ENCODE measurements around the gene FOLR1. TPM values are rescaled to one million over a fixed set of nuclear protein-coding genes. Genes with fewer than 3 reads are reported as not detected.
"Not testable (repeated sequence)": the region's sequence is repeated elsewhere in the genome, so short reads cannot be mapped to it uniquely, and the experiment has no call there.

The FOLR1 gene
- total and polyA plus RNA-seq, 2 of the 4 experiments (the other 2 are of a cell fraction), result 0.24 TPM; not detected in 1

DNA sequence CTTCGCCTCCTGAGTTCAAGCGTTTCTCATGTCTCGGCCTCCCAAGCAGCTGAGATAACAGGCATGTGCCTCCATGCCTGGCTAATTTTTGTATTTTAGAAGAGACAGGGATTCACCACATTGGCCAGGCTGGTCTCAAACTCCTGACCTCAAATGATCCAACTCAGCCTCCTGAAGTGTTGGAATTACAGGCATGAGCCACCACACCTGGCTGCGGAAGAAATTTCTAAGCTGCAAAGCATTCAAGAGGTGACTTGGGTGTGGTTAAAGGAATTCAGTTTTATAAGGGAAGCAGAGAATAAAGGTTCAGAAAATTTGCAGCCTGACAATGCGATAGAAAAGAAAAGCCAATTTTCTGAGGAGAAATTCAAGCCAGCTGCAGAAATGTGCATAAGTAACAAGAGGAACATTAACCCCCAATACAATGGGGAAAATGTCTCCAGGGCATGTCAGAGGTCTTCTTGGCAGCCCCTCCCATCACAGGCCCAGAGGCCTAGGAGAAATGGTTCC lies 22.8 kb upstream of the FOLR1 start:
- H2AK9ac ChIP-seq (replicated peaks; ENCODE audit: low read depth, low read length, poor library complexity); H3K4me1 ChIP-seq (ENCODE audit: control insufficient read depth, insufficient read depth, low read length); H3K27ac ChIP-seq (ENCODE audit: insufficient read depth, low read length); H3K9me3 ChIP-seq (ENCODE audit: control insufficient read depth, insufficient read depth, low read length); H3K79me1 ChIP-seq (ENCODE audit: low read depth in 1 of 2, low read length in 2 of 2); POLR2A ChIA-PET (ENCODE audit: unreplicated experiment); in situ Hi-C loops (cut with MboI; ENCODE audit: low sequenced_read_pairs); H4K8ac ChIP-seq (ENCODE audit: low read depth in 2 of 2, low read length in 2 of 2); BruUV-seq (replicated peaks); H2BK20ac ChIP-seq (ENCODE audit: low read depth, low read length); H3K18ac ChIP-seq (ENCODE audit: low read depth, low read length); H4K91ac ChIP-seq (ENCODE audit: insufficient read depth, low read depth, low read length); DNase-seq; H3K14ac ChIP-seq (replicated peaks; ENCODE audit: low read depth, low read length); CTCF ChIA-PET; H3K4ac ChIP-seq (ENCODE audit: low read depth, low read length); H2BK120ac ChIP-seq (ENCODE audit: low read depth, low read length); H2AK5ac ChIP-seq (ENCODE audit: low read depth, low read length); H3K23ac ChIP-seq (ENCODE audit: low read depth, low read length); H4K5ac ChIP-seq (ENCODE audit: low read depth, low read length); H2BK5ac ChIP-seq (ENCODE audit: low read depth, low read length, poor library complexity, severe bottlenecking); H3K4me3 ChIP-seq (ENCODE audit: insufficient read depth, low read depth, low read length); intact Hi-C loops (cut with micrococcal nuclease); H3K36me3 ChIP-seq (ENCODE audit: control insufficient read depth, insufficient read depth, low read length); H3K4me2 ChIP-seq (ENCODE audit: low read depth, low read length); H3K9ac ChIP-seq (ENCODE audit: low read depth, low read length); H3K9me1 ChIP-seq (ENCODE audit: insufficient read depth, low read length); H2BK15ac ChIP-seq (ENCODE audit: low read depth, low read length); H4K20me1 ChIP-seq (ENCODE audit: insufficient read depth, low read length); dilution Hi-C loops (cut with HindIII; ENCODE audit: low sequenced_read_pairs, unreplicated experiment); ATAC-seq (ENCODE audit: low read depth); H3K27me3 ChIP-seq (ENCODE audit: control insufficient read depth, insufficient read depth, low read length); H3K56ac ChIP-seq (ENCODE audit: extremely low read depth, insufficient read depth, low read length); H2AFZ ChIP-seq (replicated peaks; ENCODE audit: low read length, poor library complexity): not testable (repeated sequence)
- no CpG with 5 or more reads among the region's 5 CpGs for WGBS, 2 experiments (ENCODE audit: extremely low coverage in 2 of 2, insufficient read length in 1 of 2)

DNA sequence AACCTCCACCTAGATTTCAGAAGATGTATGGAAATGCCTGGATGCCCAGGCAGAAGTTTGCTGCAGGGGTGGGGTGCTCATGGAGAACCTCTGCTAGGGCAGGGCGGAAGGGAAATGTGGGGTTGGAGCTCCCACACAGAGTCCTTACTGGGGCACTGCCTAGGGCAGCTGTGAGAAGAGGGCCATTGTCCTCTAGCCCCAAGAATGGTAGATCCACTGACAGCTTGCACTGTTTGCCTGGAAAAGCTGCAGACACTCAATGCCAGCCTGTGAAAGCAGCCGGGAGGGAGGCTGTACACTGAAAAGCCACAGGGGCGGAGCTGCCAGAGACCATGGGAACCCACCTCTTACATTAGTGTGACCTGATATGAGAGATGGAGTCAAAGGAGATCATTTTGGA lies 22.2 kb upstream of the FOLR1 start:
- H3K36me3 ChIP-seq (ENCODE audit: control insufficient read depth, insufficient read depth, low read length); H4K20me1 ChIP-seq (ENCODE audit: insufficient read depth, low read length); CTCF ChIA-PET; H2BK20ac ChIP-seq (ENCODE audit: low read depth, low read length); H3K4me2 ChIP-seq (ENCODE audit: low read depth, low read length); H2BK15ac ChIP-seq (ENCODE audit: low read depth, low read length); intact Hi-C loops (cut with micrococcal nuclease); ATAC-seq (ENCODE audit: low read depth); H3K4ac ChIP-seq (ENCODE audit: low read depth, low read length); POLR2A ChIA-PET (ENCODE audit: unreplicated experiment); H4K91ac ChIP-seq (ENCODE audit: insufficient read depth, low read depth, low read length); in situ Hi-C loops (cut with MboI; ENCODE audit: low sequenced_read_pairs); H2AK5ac ChIP-seq (ENCODE audit: low read depth, low read length); H3K79me1 ChIP-seq (ENCODE audit: low read depth in 1 of 2, low read length in 2 of 2); H2BK5ac ChIP-seq (ENCODE audit: low read depth, low read length, poor library complexity, severe bottlenecking); H4K8ac ChIP-seq (ENCODE audit: low read depth in 2 of 2, low read length in 2 of 2); H3K9me1 ChIP-seq (ENCODE audit: insufficient read depth, low read length); H3K9ac ChIP-seq (ENCODE audit: low read depth, low read length); H2BK120ac ChIP-seq (ENCODE audit: low read depth, low read length); H2AFZ ChIP-seq (replicated peaks; ENCODE audit: low read length, poor library complexity); H3K23ac ChIP-seq (ENCODE audit: low read depth, low read length); H3K4me1 ChIP-seq (ENCODE audit: control insufficient read depth, insufficient read depth, low read length); dilution Hi-C loops (cut with HindIII; ENCODE audit: low sequenced_read_pairs, unreplicated experiment); H3K9me3 ChIP-seq (ENCODE audit: control insufficient read depth, insufficient read depth, low read length); H3K56ac ChIP-seq (ENCODE audit: extremely low read depth, insufficient read depth, low read length); H2AK9ac ChIP-seq (replicated peaks; ENCODE audit: low read depth, low read length, poor library complexity); H3K27ac ChIP-seq (ENCODE audit: insufficient read depth, low read length); H3K14ac ChIP-seq (replicated peaks; ENCODE audit: low read depth, low read length); BruUV-seq (replicated peaks); H3K4me3 ChIP-seq (ENCODE audit: insufficient read depth, low read depth, low read length); H4K5ac ChIP-seq (ENCODE audit: low read depth, low read length); H3K18ac ChIP-seq (ENCODE audit: low read depth, low read length); DNase-seq; H3K27me3 ChIP-seq (ENCODE audit: control insufficient read depth, insufficient read depth, low read length): not testable (repeated sequence)
- no CpG with 5 or more reads among the region's 3 CpGs for WGBS, 2 experiments (ENCODE audit: extremely low coverage in 2 of 2, insufficient read length in 1 of 2)

Data from IMR-90 (cell line).